Thyroid gland (tissue), 4 donors: Measurements from ENCODE around the gene NPW. TPM values are rescaled to one million over a fixed set of nuclear protein-coding genes. Genes with fewer than 3 reads are reported as not detected.

Experiments used
- DNase-seq, 2 donors: peaks; one replicate each; pipeline ENCODE4 v3.0.0-alpha.2; 2019
- H3K27ac ChIP-seq, 3 donors: fragments of 200-600 bp; sonication (generic); 1 replicate in 2 of 3; 2 replicates in 1 of 3; pipeline ENCODE4 v1.5.1; 2016 to 2019; ENCODE audit warnings: mild to moderate bottlenecking in 1 of 3, moderate library complexity in 1 of 3
- H3K27me3 ChIP-seq: fragments of 200-600 bp; sonication (generic); one replicate; pipeline ENCODE4 v1.5.1; 2019
- H3K36me3 ChIP-seq, 2 donors: fragments of 200-600 bp; sonication (generic); one replicate each; pipeline ENCODE4 v1.5.1; 2016 to 2019
- H3K4me1 ChIP-seq, 2 donors: fragments of 200-600 bp; sonication (generic); one replicate each; pipeline ENCODE4 v1.5.1; 2017 to 2019
- H3K4me3 ChIP-seq, 3 donors: fragments of 200-600 bp; sonication (generic); replicated peaks in 1 of 3; 1 replicate in 2 of 3; 2 replicates in 1 of 3; pipeline ENCODE4 v1.5.1; 2016; ENCODE audit warnings: mild to moderate bottlenecking in 1 of 3
- H3K9me3 ChIP-seq: fragments of 200-600 bp; sonication (generic); one replicate; pipeline ENCODE4 v1.5.1; 2017
- CTCF ChIP-seq, 6 experiments: fragments of 200-600 bp in 3 of 6; fragments of 450-650 bp in 3 of 6; sonication (generic) in 3 of 6; IDR thresholded peaks; one replicate each; pipeline ENCODE4 v1.5.1; 2016 to 2019; ENCODE audit warnings: antibody characterized with exemption in 6 of 6, mild to moderate bottlenecking in 2 of 6, inconsistent platforms in 1 of 6, moderate library complexity in 1 of 6
- POLR2A ChIP-seq, 2 donors: fragments of 450-650 bp; IDR thresholded peaks; one replicate each; pipeline ENCODE4 v1.6.1; 2017; ENCODE audit warnings: antibody characterized with exemption in 2 of 2, mild to moderate bottlenecking in 2 of 2, moderate library complexity in 1 of 2
- WGBS, 2 donors: methylation state at CpG; one replicate each; pipeline ENCODE4 v1.1.5; 2017; 5-methylcytosine and 5-hydroxymethylcytosine counted together
- intact Hi-C: fragments of 100-400 bp; cut with DNase I; formaldehyde crosslinking; loops from one replicate; pipeline ENCODE4 v1.15.1; 2023
- total RNA-seq, 4 donors: library from RNA; depleted of rRNA; stranded (reverse); fragments of >200 nt; gene quantifications; one replicate each; pipeline ENCODE4 v1.2.3, GENCODE V29; 2016

NPW gene
- total RNA-seq, 4 donors from 2014 or later: 0.54 to 0.63 TPM; not detected in 2

- no peak for DNase-seq
- 23 to 38% methylated on average over 3 to 8 of the region's 8 CpGs for WGBS, 2 donors
- no peaks in the 10 kb centered on the region for H3K27me3 ChIP-seq
- H3K4me1 ChIP-seq: peaks cover 29 to 47% of the 10 kb centered on the region in 2 donors
- TF ChIP-seq CTCF (IDR thresholded peaks at IDR 0.05) (no peak), POLR2A (IDR thresholded peaks at IDR 0.05) (no peak)
- no peaks in the 10 kb centered on the region for H3K9me3 ChIP-seq
- intact Hi-C loops: no loop called here
- peak overlapping the region in 2 of 3 donors; percentile 36 to 96 for H3K4me3 ChIP-seq
- peaks cover 0 to 5% of the 10 kb centered on the region in 2 donors for H3K36me3 ChIP-seq
- peak overlapping the region; percentile 11 to 77 (median 66) for H3K27ac ChIP-seq
Measured at GRCh38 chr16:2046893-2047329, 27.3 kb downstream of the NPW start.

GRCh38 chr16:2047330-2048115 is 27.9 kb downstream of the NPW start, which contains the start of the genes NTHL1 and TSC2:
TSS of gene NTHL1 (minus strand) at chr16:2047834. CDS start at chr16:2047823, 11 bp downstream.
TSS of gene TSC2 (plus strand) at chr16:2047985. CDS start at chr16:2048616, 631 bp downstream.
- peaks cover 23 to 40% of the 10 kb centered on the region in 2 donors for H3K4me1 ChIP-seq
- peak in 1 of 2 donors; percentile 69 for TF ChIP-seq POLR2A (IDR thresholded peaks at IDR 0.05)
- TF ChIP-seq CTCF (IDR thresholded peaks at IDR 0.05): peak in 4 of 6 experiments; percentile 29 to 69 (median 43)
- H3K27me3 ChIP-seq: no peaks in the 10 kb centered on the region
- peak; percentile 97 for DNase-seq
- WGBS, 2 donors: 2% methylated on average over 14 of the region's 81 CpGs; no CpG with 5 or more reads in 1 of the 2 donors
- H3K4me3 ChIP-seq: peak within 1 kb of the TSS; percentile 36 to 96 (median 87)
- H3K36me3 ChIP-seq: peaks cover 0 to 5% of the 10 kb centered on the region in 2 donors
- H3K27ac ChIP-seq: peak within 1 kb of the TSS; percentile 11 to 77 (median 66)
- intact Hi-C loops: no loop called here
- H3K9me3 ChIP-seq: no peaks in the 10 kb centered on the region

- H3K27me3 ChIP-seq: no peaks in the 10 kb centered on the region
- peak overlapping the region in 2 of 3 donors; percentile 66 to 77 for H3K27ac ChIP-seq
- no peak for DNase-seq
- TF ChIP-seq POLR2A (IDR thresholded peaks at IDR 0.05) (no peak), CTCF (IDR thresholded peaks at IDR 0.05) (peak in 1 of 6 experiments; percentile 0)
- WGBS, 2 donors: 2 to 17% methylated on average over 3 to 15 of the region's 30 CpGs
- peaks cover under 1 to 7% of the 10 kb centered on the region in 2 donors for H3K36me3 ChIP-seq
- peak overlapping the region; percentile 9 to 96 (median 87) for H3K4me3 ChIP-seq
- H3K9me3 ChIP-seq: no peaks in the 10 kb centered on the region
- H3K4me1 ChIP-seq: peaks cover 20 to 36% of the 10 kb centered on the region in 2 donors
- intact Hi-C loops: no loop called here
Measured at GRCh38 chr16:2048116-2048543, 28.5 kb downstream of the NPW start.

- 96 to 100% methylated on average over 3 to 10 of the region's 21 CpGs for WGBS, 2 donors
- intact Hi-C loops: no loop called here
- Histone ChIP-seq H3K27ac (no peak overlapping the region), H3K36me3 (peaks cover 10 to 20% of the 10 kb centered on the region in 2 donors), H3K9me3 (no peaks in the 10 kb centered on the region), H3K27me3 (no peaks in the 10 kb centered on the region), H3K4me1 (peaks cover 16 to 36% of the 10 kb centered on the region in 2 donors), H3K4me3 (no peak overlapping the region)
- DNase-seq: no peak
- TF ChIP-seq CTCF (IDR thresholded peaks at IDR 0.05) (no peak), POLR2A (IDR thresholded peaks at IDR 0.05) (no peak)
Measured at GRCh38 chr16:2053211-2053610, 33.6 kb downstream of the NPW start.

- Histone ChIP-seq H3K4me3 (no peak overlapping the region), H3K4me1 (peaks cover 16 to 35% of the 10 kb centered on the region in 2 donors), H3K27ac (peak overlapping the region in 1 of 3 donors; percentile 10), H3K36me3 (peaks cover 10 to 20% of the 10 kb centered on the region in 2 donors), H3K27me3 (no peaks in the 10 kb centered on the region), H3K9me3 (no peaks in the 10 kb centered on the region)
- no peak for DNase-seq
- WGBS, 2 donors: 91 to 96% methylated on average over 12 to 14 of the region's 17 CpGs
- no peak for TF ChIP-seq POLR2A (IDR thresholded peaks at IDR 0.05)
- no peak for TF ChIP-seq CTCF (IDR thresholded peaks at IDR 0.05)
- intact Hi-C loops: no loop called here
Measured at GRCh38 chr16:2053897-2054296, 34.3 kb downstream of the NPW start.
